Central memory CD8-positive, alpha-beta T cell (primary cell): ENCODE data around the gene DPYD.

ENCODE experiments used
- ATAC-seq: fragments of 150-1000 bp; cut with Tn5 transposase; replicated peaks from 2 replicates; pipeline ENCODE4 v1.10.0; 2022; ENCODE audit warnings: mild to moderate bottlenecking, moderate FRiP score, moderate number of reproducible peaks; ENCODE audit not compliant: poor library complexity, severe bottlenecking; ENCODE audit errors: extremely low read depth
- DNase-seq, 2 donors: peaks; one replicate each; pipeline ENCODE4 v3.0.0; 2021; ENCODE audit warnings: low spot score in 2 of 2
- H3K27ac Mint-ChIP-seq: one replicate; pipeline ENCODE4 v1.8.0; 2022; ENCODE audit warnings: low read depth, mild to moderate bottlenecking, moderate library complexity, mixed read lengths
- H3K27me3 Mint-ChIP-seq: one replicate; pipeline ENCODE4 v1.8.0; 2022; ENCODE audit warnings: mixed read lengths
- H3K36me3 Mint-ChIP-seq: one replicate; pipeline ENCODE4 v1.8.0; 2022; ENCODE audit warnings: mild to moderate bottlenecking, moderate library complexity, mixed read lengths; ENCODE audit not compliant: insufficient read depth
- H3K4me1 Mint-ChIP-seq: one replicate; pipeline ENCODE4 v1.8.0; 2022; ENCODE audit warnings: mixed read lengths
- H3K4me3 Mint-ChIP-seq: one replicate; pipeline ENCODE4 v1.8.0; 2022; ENCODE audit warnings: mild to moderate bottlenecking, moderate library complexity, mixed read lengths
- H3K9me3 Mint-ChIP-seq: one replicate; pipeline ENCODE4 v1.8.0; 2022; ENCODE audit warnings: mixed read lengths

Gene DPYD

GRCh38 chr1:97334454-97334853 lies 586.4 kb downstream of the DPYD start:
- H3K27ac Mint-ChIP-seq, result no peak overlapping the region
- no peaks in the 10 kb centered on the region for H3K4me1 Mint-ChIP-seq
- no peaks in the 10 kb centered on the region for H3K9me3 Mint-ChIP-seq
- no peaks in the 10 kb centered on the region for H3K27me3 Mint-ChIP-seq
- H3K36me3 Mint-ChIP-seq, result no peaks in the 10 kb centered on the region
- H3K4me3 Mint-ChIP-seq, result no peak overlapping the region
- DNase-seq (no peak), ATAC-seq (no peak)

GRCh38 chr1:97332716-97333115 lies 588.1 kb downstream of the DPYD start:
- Mint-ChIP-seq H3K4me3 (no peak overlapping the region), H3K36me3 (no peaks in the 10 kb centered on the region), H3K27ac (no peak overlapping the region)

GRCh38 chr1:97331165-97331564 lies 589.7 kb downstream of the DPYD start:
- Mint-ChIP-seq H3K4me3 (no peak overlapping the region), H3K36me3 (no peaks in the 10 kb centered on the region), H3K27me3 (no peaks in the 10 kb centered on the region), H3K4me1 (no peaks in the 10 kb centered on the region), H3K9me3 (no peaks in the 10 kb centered on the region), H3K27ac (no peak overlapping the region)
- ATAC-seq, result no peak
- no peak for DNase-seq

More at GRCh38 chr1:97332716-97333115, 588.1 kb downstream of the DPYD start:
- DNase-seq, result no peak
- Mint-ChIP-seq H3K27me3 (no peaks in the 10 kb centered on the region), H3K4me1 (no peaks in the 10 kb centered on the region), H3K9me3 (no peaks in the 10 kb centered on the region)
- no peak for ATAC-seq

DNA sequence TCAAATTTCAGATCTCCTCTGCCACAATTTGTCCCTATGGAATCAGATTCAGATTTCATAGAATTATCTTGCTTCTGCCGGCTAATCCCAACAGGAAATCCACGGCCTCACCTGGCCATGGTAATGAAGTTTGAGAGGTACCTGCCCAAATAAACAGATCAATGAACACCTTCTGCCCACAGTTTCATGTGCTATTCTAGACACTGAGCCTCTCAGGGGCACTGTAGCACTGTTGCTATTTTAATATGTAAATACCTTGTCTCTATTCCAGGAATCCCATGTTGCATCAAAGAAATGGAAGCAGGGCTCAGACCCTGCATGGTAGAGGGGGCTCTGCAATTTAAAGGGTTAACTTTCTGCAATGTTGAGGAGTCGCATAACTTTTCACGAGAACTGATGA lies 606.1 kb downstream of the DPYD start:
- no peak for ATAC-seq
- H3K36me3 Mint-ChIP-seq, result no peaks in the 10 kb centered on the region
- no peaks in the 10 kb centered on the region for H3K27me3 Mint-ChIP-seq
- no peaks in the 10 kb centered on the region for H3K9me3 Mint-ChIP-seq
- H3K4me1 Mint-ChIP-seq, result no peaks in the 10 kb centered on the region
- no peak overlapping the region for H3K27ac Mint-ChIP-seq
- DNase-seq, result no peak
- no peak overlapping the region for H3K4me3 Mint-ChIP-seq

GRCh38 chr1:97308131-97308530 lies 612.7 kb downstream of the DPYD start:
- peaks cover 7% of the 10 kb centered on the region for H3K36me3 Mint-ChIP-seq
- H3K27me3 Mint-ChIP-seq, result no peaks in the 10 kb centered on the region

DNA sequence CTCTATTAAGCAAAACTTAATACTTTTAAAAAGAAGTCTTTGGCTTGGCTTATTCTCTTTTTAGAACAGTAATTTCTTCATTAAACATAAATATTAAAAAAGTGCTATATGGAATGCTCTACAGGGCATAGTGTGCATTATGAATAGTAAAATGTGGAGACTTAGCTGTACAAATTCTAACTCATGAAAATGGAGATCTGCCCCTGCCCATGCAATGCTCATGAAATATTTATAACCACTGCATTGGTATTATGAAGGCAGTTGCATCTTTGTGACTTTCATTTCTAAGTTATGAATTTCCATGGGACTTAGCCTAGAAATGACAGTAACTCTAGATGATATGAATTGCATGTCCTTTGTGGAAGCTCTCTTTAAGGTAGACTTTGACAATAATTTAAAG lies 613.3 kb downstream of the DPYD start:
- H3K4me3 Mint-ChIP-seq, result no peak overlapping the region
- no peaks in the 10 kb centered on the region for H3K9me3 Mint-ChIP-seq
- no peak for DNase-seq
- ATAC-seq, result no peak
- H3K27ac Mint-ChIP-seq, result no peak overlapping the region
- no peaks in the 10 kb centered on the region for H3K4me1 Mint-ChIP-seq
- peaks cover 7% of the 10 kb centered on the region for H3K36me3 Mint-ChIP-seq
- no peaks in the 10 kb centered on the region for H3K27me3 Mint-ChIP-seq

More at GRCh38 chr1:97308131-97308530, 612.7 kb downstream of the DPYD start:
- Mint-ChIP-seq H3K4me1 (no peaks in the 10 kb centered on the region), H3K27ac (no peak overlapping the region), H3K9me3 (no peaks in the 10 kb centered on the region), H3K4me3 (no peak overlapping the region)
- no peak for ATAC-seq
- DNase-seq, result no peak

- Mint-ChIP-seq H3K9me3 (no peaks in the 10 kb centered on the region), H3K4me3 (no peak overlapping the region), H3K27ac (no peak overlapping the region), H3K27me3 (no peaks in the 10 kb centered on the region), H3K36me3 (peaks cover 7% of the 10 kb centered on the region), H3K4me1 (no peaks in the 10 kb centered on the region)
- ATAC-seq, result no peak
- no peak for DNase-seq
Measured at GRCh38 chr1:97307151-97307550, 613.7 kb downstream of the DPYD start.

DNA sequence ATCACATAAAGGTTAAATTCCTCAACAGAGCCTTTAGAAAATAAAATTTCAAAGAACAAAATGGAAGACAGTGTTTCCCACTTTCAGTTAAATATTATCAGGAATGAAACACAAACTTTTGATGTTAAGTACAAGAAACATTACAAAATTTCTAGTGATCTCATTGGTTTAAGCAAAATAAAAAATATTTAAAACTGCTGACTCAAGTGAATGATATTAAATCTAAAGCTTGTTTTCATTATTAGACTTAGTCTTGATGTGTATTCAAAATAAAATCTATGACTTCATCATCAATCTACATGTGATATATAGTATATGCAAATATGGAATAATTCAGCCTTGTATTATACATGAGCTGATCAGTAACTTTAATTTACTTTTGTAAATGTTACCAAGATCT lies 614.3 kb downstream of the DPYD start:
- Mint-ChIP-seq H3K4me3 (no peak overlapping the region), H3K27ac (no peak overlapping the region), H3K27me3 (no peaks in the 10 kb centered on the region), H3K4me1 (no peaks in the 10 kb centered on the region), H3K9me3 (no peaks in the 10 kb centered on the region), H3K36me3 (peaks cover 7% of the 10 kb centered on the region)
- ATAC-seq, result no peak
- DNase-seq, result no peak

DNA sequence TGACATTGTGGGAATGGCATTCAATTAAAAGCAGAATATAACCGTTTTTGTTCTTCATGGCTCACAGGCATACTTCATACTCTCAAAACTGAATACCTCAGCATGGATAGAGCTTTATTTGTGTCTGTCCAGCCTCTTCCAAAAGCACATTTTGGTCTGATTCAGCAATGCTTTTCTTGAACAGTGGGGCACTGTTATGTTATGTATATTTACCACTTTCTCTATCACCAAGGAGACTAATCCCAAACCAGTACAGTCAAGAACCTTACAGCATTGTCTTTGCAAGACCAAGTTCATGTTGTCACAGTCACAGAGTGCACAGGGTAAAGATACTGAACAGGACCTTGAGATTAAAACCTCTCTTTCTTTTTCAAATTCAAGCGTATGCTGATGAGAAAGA lies 616.5 kb downstream of the DPYD start:
- H3K4me1 Mint-ChIP-seq, result no peaks in the 10 kb centered on the region
- H3K27me3 Mint-ChIP-seq, result no peaks in the 10 kb centered on the region
- H3K27ac Mint-ChIP-seq, result no peak overlapping the region
- peaks cover 7% of the 10 kb centered on the region for H3K36me3 Mint-ChIP-seq
- no peak for DNase-seq
- no peak for ATAC-seq
- H3K9me3 Mint-ChIP-seq, result no peaks in the 10 kb centered on the region
- H3K4me3 Mint-ChIP-seq, result no peak overlapping the region

- H3K9me3 Mint-ChIP-seq, result no peaks in the 10 kb centered on the region
- no peaks in the 10 kb centered on the region for H3K4me1 Mint-ChIP-seq
- no peak for DNase-seq
- H3K27me3 Mint-ChIP-seq, result no peaks in the 10 kb centered on the region
- H3K4me3 Mint-ChIP-seq, result no peak overlapping the region
- no peak overlapping the region for H3K27ac Mint-ChIP-seq
- H3K36me3 Mint-ChIP-seq, result peaks cover 1% of the 10 kb centered on the region
- no peak for ATAC-seq
Measured at GRCh38 chr1:97298966-97299365, 621.9 kb downstream of the DPYD start.

GRCh38 chr1:97297611-97298010 lies 623.2 kb downstream of the DPYD start:
- no peaks in the 10 kb centered on the region for H3K9me3 Mint-ChIP-seq
- no peak overlapping the region for H3K27ac Mint-ChIP-seq
- ATAC-seq, result no peak
- no peaks in the 10 kb centered on the region for H3K4me1 Mint-ChIP-seq
- DNase-seq, result no peak
- no peak overlapping the region for H3K4me3 Mint-ChIP-seq
- H3K36me3 Mint-ChIP-seq, result peaks cover 1% of the 10 kb centered on the region
- H3K27me3 Mint-ChIP-seq, result no peaks in the 10 kb centered on the region

GRCh38 chr1:97281962-97282361 lies 638.9 kb downstream of the DPYD start:
- Mint-ChIP-seq H3K27ac (no peak overlapping the region), H3K4me1 (no peaks in the 10 kb centered on the region), H3K9me3 (peaks cover 7% of the 10 kb centered on the region), H3K36me3 (peaks cover 4% of the 10 kb centered on the region), H3K4me3 (no peak overlapping the region), H3K27me3 (no peaks in the 10 kb centered on the region)
- DNase-seq (no peak), ATAC-seq (no peak)

DNA sequence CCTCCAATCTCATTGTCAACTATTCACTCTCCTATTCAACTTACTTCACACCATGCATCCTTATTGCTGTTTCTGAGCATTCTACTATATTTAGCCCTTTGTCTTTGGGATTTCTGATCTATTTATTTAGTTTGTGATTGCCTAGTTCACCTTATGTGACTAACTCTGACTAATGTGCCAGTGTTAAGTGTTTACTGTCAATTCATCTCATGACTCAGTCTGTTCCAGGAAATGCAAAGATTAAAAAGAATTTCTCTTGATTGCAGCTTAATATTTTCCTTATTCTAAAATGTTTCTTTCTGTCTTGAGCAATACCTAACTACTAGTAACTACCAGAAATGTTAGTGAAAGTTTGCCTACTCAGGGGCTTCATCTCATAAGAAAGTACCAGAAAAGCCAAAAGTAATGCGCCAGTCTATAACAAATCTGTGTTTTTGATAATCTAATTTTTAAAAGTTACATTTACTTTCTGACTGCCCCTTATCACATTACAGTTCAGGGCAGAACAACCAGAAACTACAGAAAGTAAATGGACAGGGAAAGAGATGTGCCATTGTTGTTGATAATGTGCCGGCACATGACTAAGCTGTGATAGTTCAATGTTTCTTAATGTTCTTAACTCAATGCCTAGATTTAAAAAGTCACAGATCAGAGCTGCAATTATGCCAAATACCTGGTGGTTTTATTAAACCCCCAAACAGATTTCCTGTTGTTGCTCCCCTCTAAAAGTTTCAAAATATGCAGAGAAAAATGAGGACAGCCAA lies 642.8 kb downstream of the DPYD start:
- DNase-seq (no peak), ATAC-seq (no peak)
- H3K4me3 Mint-ChIP-seq, result no peak overlapping the region
- no peak overlapping the region for H3K27ac Mint-ChIP-seq
- H3K9me3 Mint-ChIP-seq, result no peaks in the 10 kb centered on the region
- H3K27me3 Mint-ChIP-seq, result no peaks in the 10 kb centered on the region
- no peaks in the 10 kb centered on the region for H3K4me1 Mint-ChIP-seq
- peaks cover 6% of the 10 kb centered on the region for H3K36me3 Mint-ChIP-seq
